GM18858 (cell line): ENCODE results near the gene CD58.

ENCODE experiments used
- ATAC-seq: cut with Tn5 transposase; IDR thresholded peaks from one replicate; pipeline ENCODE4 v1.9.1; 2021; ENCODE audit not compliant: unreplicated experiment

The CD58 gene

DNA sequence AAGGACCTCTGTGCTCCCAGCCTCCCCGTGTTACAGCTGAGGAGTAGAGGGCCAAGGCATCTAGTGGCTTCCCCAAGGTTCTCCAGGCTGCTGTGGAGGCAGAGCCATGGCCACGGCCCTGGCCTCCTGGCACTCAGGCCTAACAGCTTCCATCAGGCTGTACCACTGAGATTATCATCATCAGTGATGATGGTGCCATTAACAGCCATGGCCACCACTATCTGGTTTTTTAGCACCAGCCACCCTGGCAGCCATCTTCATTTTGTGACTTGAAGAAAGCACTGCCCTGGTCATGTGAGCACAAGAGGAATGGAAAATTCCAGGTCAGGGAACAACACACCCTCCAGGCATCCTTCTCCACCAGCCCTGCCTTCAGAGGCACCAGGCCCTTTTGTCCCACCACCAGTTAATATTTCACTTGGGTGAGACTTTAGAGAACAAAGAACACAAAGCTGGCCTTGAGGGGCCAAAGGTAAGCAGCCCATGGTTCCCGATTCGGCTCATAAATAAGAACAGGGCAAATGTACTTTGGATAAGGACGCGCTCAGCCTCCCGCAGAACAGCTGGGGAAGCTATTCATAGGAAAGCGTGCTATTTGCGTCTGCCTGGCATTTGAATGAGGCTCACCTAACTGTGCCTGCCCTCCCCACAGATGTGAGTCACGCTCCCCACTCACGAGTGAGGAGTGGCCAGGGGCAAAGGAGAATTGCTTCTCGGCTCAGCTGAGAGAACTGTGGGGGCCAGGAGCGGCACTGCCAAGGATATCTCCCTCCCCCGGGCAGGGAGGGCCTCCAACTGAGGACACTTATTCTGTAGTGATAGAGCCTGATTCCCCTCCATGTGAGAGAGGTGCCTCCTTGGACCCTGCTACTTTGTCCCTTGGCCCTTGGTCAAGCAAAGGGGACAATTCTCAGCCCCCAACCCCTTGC, 95.6 kb downstream of the CD58 start:
- no peak for ATAC-seq

GRCh38 chr1:116472431-116472961, 98.3 kb downstream of the CD58 start:
- ATAC-seq: no peak

DNA sequence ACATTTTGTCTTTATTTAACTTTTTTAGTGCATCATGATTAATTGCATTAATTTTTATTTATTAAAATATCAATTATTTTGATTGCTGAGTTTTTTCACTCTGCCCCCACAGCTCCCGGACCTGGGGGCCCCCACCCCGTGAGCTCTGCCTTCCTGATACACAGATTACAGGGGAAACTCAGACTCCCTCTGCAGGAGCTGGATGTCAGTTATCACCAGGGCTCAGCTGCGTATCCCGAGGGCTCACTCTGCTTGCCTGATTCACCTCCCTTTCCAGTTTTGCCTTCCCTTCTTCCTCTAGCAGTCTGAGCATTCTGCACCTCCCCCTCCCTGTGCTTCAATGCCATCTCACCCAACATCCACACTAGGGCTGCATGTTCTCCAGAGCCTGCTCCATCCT, 99.6 kb downstream of the CD58 start:
- no peak for ATAC-seq

- no peak for ATAC-seq
Measured at GRCh38 chr1:116470671-116471070, 100.2 kb downstream of the CD58 start.

GRCh38 chr1:116466810-116467557, 103.8 kb downstream of the CD58 start:
- no peak for ATAC-seq

- ATAC-seq: no peak
Measured at GRCh38 chr1:116465845-116466685, 104.8 kb downstream of the CD58 start.

DNA sequence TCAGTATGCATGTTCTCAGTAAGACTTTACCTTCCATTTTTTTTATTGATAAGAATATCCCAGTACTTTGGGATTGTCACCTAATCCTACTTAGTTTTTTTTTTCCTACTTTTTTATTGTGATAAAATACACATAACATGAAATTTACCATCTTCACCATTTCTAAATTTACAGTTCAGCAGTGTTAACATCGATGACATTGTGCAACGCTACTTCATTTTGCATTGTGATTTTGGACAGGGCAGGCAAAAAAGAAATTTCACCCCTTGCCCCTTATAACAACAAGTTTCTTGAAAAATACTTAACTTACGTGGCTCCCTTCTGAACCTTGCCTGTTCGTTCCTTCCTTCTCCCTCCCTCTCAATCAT, 105.4 kb downstream of the CD58 start:
- ATAC-seq: no peak
